NCI-H2029 treated with DMSO at 0.1 percent for 48 hours (cell line): ENCODE results near the gene GCG.

Experiments used
- DNase-seq: peaks from one replicate; lab custom pipeline; 2025; lab: John Stamatoyannopoulos, UW

Gene GCG

GRCh38 chr2:162100579-162100978, 51.5 kb downstream of the GCG start:
- DNase-seq: no peak

- no peak for DNase-seq
Observed at GRCh38 chr2:162099836-162100235, 52.2 kb downstream of the GCG start.
